ENCODE results near the gene HK2.
A peak's percentile ranks its signal among the peaks of the same experiment; 100 is the strongest.
"Not testable (repeated sequence)": the region's sequence is repeated elsewhere in the genome, so short reads cannot be mapped to it uniquely, and the experiment has no call there.

Gene HK2

DNA sequence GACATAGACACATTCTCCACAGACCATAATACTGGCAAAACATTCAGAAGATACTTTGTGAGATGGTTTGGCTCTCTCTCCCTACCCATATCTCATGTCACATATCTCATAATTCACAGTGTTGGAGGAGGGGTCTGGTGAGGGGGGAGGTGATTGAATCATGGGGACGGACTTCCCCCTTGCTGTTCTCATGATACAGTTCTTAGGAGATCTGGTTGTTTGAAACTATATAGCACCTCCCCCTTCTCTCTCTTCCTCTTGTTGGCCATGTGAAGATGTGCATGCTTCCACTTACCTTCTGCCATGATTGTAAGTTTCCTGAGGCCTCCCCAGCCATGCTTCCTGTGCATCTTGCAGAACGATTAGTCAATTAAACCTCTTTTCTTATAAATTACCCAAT is 61.1 kb downstream of the HK2 start:
- DNase-seq (ENCODE audit: low read depth), result no peak

DNA sequence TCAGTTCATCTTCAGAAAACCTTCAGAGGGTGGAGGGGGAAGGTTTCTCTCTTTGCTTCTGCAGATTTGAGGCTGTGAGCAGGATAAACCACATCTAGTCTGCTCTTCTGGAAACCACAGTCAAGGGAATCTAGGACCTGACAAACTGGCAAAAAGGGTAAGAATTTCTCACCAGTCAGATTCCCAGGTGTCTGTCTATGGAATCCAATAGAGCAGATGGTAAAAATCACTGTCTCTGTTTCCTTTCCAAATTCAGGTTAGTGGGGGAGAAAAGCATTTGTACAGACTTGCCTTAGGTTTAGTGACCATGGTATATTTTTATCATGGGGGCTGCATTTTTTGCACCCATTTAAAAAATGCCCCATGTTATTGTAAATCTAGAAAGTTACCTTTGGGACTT is 62.3 kb downstream of the HK2 start:
- DNase-seq (ENCODE audit: low read depth), result no peak

DNA sequence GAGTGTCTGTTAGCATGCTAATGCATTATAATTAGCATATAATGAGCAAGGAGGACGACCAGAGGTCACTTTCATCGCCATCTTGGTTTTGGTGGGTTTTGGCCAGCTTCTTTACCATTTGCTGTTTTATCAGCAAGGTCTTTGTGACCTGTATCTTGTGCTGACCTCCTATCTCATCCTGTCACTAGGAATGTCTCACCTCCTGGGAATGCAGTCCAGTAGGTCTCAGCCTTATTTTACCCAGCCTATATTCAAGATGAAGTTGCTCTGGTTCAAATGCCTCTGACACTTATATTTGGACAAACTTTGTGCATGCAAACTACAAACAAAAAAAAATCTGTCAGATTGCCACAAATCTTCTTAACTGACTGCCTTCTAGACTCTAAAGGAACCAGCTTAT is 66.3 kb downstream of the HK2 start:
- not testable (repeated sequence) for DNase-seq (ENCODE audit: low read depth)

DNA sequence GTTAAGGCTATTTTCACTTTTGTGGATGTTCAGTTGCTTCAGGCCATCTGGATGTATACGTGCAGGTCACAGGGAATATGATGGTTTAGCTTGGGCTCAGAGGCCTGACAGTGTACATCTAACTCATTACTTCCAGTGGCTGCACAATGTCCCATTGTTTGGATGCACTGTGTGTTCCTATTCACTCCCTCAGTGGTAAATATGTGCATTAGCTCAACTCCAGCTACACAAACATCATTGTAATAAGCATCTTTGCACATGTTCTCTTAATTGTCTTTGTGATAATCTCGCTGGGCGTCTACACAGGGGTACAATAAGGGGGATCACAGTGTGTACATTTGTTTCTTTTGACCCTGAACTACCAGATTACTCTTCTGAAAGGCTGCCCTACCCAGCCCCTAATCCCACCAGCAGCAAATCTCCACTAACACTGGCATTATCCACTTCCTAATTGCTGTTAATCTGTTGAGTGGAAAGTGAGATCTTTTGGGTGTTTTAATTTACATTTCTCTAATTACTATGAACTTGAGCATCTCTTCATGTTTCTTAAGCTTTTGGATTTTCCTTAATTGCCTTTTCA is 68.4 kb downstream of the HK2 start:
- DNase-seq (ENCODE audit: low read depth), result no peak

DNA sequence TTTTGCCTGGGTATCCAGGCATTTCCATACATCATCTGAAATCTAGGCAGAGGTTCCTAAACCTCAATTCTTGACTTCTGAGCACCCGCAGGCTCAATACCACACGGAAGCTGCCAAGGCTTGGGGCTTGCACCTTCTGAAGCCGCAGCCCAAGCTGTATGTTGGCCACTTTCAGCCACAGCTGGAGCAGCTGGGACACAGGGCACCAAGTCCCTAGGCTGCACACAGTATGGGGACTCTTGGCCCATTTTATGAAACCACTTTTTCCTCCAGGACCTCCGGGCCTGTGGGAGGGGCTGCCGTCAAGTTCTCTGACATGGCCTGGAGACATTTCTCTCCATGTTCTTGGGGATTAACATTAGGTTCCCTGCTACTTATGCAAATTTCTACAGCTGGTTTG is 72.5 kb downstream of the HK2 start:
- no peak for DNase-seq (ENCODE audit: low read depth)

DNA sequence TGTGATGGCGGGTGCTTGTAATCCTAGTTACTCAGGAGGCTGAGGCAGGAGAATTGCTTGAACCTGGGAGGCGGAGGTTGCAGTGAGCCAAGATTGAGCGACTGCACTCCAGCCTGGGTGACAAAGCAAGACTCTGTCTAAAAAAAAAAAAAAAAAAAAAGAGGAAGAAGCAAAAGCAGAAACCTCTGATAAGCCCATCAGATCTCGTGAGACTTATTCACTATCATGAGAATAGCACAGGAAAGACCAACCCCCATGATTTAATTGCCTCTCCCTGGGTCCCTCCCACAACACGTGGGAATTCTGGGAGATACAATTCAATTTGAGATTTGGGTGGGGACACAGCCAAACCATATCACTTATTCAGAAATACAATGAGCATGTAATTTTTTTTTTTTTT is 73.6 kb downstream of the HK2 start:
- DNase-seq (ENCODE audit: low read depth), result not testable (repeated sequence)

DNA sequence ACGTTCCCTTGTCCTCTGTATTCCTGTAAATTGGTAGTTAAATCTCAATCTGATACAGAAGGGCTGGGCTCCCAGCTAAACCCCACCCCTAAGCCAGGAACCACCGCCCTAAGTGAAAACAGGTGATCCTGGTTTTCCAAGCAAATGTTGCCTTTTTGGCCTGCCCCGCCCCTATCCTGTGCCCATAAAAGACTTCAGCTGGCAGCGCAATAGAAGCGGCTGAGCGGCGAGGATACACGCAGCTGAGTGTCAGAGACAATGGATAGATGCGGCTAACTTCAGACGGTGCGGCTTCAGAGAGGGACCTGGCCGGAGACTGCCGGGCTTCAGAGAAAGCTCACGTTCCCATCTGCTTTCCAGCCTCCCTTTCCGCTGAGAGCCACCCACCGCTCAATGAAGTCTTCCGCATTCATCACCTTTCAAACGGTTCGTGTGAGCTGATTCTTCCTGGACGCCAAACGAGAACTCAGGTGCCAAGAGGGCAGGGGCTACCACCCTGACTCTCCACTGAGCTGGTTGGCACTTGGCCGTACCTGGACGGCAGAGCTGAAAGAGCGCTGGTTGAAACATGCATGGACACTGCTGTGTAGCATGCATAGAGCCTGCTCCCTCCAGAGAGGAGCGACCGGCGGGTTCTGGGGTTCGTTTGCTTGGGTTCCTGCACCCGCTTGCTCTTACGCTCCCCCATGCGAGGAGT is 75.0 kb downstream of the HK2 start:
- DNase-seq (ENCODE audit: low read depth), result no peak

DNA sequence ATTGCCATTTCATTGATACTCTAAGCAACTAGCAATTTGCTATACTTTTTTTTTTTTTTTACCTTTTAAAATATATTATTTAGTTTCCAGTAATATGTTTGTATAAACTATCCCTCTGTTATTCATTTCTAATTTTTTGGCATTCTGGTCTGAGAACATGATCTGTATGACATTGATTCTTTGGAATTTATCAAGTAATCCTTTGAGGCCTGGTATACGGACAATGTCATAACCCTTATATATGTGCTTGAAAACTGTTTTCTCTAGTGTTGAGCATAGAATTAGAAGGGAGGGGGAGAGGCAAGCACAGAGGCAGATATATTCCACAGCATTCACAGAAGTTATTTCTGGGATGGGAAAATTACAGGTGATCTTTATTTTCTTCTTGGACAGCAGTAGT is 76.3 kb downstream of the HK2 start:
- no peak for DNase-seq (ENCODE audit: low read depth)

DNA sequence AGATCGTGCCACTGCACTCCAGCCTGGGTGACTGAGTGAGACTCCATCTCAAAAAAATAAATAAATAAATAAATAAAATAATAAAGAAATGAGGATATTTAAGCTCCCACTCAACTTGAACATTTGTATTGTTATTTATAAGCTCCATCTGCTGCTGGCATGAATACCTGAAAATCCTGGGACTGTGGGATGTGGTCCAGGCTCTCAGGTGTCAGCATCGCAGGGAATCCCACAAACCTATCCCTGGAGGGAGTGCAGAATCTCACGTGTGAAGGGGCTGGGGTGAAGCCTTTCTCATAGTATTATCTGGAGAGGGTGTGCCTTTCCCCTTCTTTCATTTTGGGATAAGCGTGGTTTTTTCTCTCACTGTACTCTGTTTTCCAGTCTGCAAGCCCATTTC is 77.1 kb downstream of the HK2 start:
- no peak for DNase-seq (ENCODE audit: low read depth)

DNA sequence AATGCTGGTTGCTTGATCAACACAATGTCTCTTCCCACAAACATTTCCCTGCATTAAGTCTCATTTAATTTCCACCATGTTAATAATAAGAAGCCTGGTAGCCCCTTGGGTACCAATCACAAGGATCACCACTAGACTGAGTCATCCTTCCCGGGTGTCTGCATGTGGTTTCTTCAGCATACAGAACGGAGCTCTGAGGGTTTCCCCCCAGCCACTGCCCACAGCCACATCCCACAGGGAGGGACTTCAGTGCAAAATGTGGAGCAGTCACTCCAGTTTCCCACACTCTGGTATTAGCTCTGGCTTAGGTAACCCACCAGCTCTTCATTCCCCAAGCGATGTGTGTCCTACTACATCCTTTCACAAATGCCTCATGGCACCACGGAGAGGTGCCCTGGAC is 81.8 kb downstream of the HK2 start:
- DNase-seq (ENCODE audit: low read depth), result no peak

DNA sequence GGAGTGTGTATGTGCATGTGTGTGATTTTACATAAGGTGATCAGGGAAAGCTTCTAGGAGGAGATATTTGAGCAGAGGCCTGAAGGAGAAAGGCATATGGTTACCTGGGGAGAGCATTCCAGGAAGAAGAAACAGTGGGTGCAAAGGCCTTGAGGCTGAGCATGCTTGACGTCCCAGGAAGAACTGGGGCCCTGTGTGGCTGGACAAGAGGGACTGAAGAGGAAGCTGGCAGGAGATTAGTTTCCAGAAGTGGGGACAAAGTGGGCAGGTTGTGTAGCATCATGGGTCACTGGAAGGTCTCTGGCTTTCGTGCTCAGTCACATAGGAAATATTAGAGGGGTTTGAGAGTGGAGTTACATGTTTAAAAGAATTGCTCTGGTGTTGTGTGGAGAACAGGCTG is 82.5 kb downstream of the HK2 start:
- no peak for DNase-seq (ENCODE audit: low read depth)

DNA sequence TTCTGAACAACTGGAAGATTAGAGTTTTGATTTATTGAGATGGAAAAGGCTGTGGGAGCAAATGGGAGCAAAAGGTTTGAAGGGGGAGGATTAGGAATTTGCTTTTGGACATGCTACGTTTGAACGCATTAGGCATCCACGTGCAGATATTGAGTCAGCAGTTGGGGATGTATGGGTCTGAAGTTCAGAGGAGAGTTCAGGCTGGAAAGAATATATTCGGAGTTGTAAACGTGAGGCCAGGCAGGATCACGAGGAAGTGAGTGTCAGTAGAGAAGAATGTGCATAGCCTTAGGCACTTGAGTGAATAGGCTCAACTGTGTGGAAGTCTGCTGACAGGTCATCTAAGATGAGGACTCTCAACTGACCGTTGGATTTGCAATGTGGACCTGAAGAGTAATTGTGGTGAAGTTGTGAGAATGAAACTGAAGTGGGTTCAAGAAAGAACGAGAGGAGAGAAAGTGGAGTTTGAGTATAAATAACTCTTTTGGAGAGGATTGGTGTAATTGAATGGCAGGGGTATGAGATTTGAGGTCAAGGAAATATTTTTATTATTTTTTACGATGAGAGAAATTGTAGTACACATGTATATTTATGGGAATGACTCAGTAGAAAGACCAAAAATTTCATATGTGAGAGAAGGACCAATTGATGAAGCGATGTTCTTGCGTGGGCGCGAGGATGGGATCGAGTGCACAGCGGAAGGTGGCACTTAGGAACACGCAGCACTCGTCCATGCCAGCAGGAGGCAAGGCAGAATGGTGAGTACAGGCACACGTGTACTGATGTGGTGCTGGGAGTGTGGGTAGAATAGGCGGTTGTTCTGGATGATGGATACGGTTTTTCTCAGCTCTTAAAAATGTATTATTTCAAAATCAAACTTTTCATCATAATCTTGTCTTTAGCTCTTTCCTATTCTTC is 84.0 kb downstream of the HK2 start:
- DNase-seq (ENCODE audit: low read depth), result peak; percentile 93

DNA sequence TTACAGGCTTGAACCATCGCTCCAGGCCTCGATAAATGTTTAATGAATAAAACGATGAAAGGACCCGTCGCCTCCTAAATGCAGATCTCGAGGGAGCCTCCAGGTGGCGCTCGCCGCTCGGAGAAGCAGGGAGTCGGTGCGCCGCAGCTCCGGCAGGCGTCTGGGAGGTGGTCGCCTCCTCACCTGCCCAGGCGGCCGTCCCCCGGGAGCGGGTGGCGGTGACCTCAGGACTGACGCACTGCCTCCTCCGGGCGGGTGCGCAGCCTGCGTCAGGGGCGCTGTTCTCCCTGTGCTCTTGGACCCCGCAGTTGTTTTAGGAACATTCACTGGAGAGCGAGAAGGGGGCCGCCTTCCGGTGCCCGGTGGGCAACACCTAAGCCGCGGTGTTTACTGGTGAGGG is 85.9 kb downstream of the HK2 start:
- no peak for DNase-seq (ENCODE audit: low read depth)

DNA sequence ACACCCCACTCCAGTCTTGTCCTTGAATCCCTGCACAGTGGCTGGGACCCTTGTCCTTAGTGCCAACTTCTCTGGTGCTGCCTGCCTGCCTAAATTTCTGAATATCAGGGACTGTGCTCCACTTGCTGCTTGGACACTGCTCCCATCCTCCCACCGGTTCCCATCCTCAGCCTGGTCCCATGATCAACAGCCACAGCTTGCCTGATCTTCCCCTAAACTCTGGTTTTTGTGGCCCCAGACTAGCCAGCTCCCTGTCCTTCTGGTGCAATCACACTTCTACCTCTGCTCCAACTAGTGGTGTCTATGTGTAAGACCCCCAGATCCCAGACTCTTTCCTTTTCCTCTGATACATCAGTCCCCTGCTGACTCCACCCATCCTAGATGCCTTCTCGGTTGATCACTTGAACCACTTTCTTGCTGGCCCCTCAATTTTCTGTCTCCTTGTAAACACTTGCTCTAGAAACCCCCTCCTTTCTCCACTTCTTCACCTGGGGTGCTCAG is 87.4 kb downstream of the HK2 start:
- no peak for DNase-seq (ENCODE audit: low read depth)

DNA sequence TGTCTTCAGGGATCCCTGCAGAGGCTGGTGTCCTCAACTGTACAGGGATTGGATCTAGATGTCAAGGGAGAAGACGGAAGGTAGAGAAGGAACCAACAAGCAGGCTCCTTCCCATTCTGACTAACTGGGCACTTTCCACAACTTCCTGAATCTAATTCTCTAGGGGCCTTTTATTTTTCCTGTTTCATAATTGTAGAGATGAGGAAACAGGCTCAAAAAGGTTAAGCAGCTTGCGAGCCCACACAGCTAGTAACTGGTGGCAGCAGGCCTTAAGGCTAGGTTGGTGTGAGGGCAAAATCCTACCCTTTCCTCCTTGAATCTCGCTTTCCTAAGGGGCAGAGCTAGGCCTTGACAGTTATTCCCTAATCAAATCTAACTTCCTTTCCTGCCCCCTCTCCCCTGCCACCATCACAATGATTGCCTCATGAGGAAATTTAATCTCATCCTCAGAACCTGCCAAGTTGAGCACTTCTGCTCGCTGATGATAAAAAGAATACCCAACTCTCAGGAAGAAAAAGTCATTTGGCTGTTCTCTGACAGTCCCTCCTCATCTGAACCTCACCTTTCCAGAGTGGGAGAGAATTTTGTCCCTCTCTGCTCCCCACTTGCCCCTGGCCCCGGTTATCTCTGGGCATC is 88.8 kb downstream of the HK2 start:
- DNase-seq (ENCODE audit: low read depth), result no peak

DNA sequence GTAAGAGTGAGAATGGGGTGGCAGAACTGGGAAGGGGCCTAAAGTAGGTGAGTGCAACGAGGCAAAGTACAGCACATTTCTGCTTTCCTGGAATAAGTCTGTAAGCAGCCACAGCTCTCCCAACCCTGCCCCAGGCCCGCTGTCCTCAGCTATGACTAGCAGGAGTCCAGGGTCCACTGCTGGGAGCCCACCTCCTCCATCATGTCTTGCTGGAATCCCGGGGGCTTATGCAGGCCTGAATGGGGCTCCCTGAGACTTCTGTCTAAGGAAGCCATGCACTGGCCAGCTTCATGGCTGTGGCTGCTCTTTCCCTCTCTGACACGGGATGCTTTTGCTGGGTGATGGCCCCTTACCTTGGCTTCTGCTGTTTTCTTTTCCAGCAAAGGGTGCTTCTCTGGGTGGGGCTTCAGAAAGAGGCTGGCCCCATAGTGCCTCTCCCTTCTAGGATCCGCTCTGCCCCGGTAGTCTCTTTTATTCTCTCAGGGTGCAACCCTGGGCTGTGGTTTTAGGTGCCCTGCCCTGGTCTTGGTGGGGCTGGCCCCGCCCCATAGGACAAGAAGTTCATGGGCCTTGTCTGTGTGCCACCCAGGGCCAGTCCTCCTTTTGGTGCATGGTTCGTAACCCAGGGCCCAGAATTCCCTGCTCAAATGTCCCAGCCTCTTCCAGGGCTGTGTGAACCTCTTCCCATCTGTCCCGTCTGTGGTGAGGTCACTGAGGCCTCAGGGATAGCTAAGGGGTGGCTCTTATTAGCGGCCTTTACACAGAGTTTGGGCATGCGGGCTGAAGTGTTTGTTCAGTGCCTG is 90.7 kb downstream of the HK2 start:
- DNase-seq (ENCODE audit: low read depth), result no peak

DNA sequence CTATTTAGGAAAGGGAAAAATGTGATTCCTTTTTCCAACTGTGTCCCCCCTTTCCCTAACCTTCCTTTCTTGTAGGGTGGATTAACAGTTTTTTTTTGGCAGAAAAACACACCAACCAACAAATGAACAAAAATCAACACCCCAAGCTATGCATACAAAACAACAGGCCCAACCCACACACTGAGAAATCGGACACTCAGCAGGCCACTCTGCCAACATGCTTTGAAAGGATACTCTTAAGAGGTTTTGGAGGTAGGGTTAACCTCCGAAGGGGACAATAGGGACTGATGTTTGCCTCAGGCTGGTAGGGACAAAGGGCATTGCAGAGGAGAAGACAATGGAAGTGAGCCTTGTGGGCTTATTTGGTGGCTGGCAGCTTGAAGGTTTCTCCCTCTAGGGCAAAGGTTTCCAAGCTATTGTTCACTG is 91.4 kb downstream of the HK2 start:
- no peak for DNase-seq (ENCODE audit: low read depth)

DNA sequence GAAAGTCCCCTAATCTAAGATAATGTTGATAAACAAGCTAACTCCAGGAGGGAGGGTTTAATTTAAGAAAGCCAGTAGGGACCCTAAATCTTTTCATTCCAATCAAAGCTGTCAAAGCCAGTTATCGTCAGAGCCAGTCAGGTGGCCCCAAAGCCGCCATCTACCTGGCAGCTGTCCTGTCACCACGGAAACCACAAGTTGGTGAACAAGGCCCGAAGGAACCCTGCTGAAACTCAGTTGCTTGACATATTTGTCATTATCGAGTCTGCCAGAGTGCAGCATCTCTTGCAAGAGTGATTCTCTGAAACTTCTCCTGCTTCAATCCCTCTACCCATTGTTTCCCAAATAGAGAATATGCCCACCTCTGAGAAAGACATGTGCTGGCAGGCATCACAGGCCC is 93.7 kb downstream of the HK2 start:
- DNase-seq (ENCODE audit: low read depth), result no peak

DNA sequence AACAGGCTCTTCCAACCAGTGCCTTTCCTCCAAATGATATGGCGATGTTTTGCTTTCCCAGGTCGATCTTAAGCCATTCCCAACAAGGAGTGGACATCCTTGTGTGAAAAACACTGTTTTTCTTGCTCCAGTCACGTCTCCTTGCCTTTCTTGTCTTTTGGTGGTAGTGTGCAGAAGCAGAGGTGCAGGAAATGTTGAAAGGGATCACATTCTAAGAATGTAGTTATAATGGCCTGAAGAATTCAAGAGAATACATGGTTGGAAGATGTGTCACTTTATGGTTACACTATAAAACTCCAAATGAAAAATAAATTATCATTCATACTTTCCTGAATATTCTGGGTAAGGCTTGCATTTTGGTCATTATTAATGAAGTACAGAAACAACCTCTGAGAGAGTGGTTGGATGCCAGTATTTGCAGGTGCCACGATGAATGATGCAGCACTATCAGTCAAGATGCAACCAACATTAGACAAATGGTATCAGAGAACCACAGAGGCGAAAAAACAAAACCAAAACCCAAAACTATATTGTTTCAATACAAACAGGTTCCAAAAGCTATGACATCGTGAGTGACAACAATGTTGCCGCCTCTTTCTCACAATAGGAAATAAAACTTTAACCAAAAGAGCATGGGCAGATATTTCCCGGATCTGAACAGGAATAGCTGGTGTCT is 97.0 kb downstream of the HK2 start:
- no peak for DNase-seq (ENCODE audit: low read depth)

DNA sequence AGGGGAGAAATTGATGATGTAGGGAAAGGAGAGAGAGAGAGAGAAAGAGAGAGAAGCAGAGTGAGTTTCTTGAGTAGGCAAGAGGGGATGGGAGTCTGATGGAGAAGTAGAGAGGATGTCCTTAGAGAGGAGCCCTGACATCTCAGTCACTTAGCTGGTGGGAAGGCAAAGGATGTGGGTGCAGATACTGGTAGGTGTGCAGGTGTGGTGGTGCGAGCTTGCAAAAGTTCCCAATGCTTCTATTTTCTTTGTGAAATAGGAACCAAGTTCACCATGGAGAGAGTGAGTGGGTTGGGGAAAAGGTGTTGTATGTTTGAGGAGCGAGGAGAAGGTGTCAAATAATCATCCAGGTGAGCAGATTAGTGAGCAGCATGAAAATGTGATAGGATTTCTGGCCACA is 98.0 kb downstream of the HK2 start:
- no peak for DNase-seq (ENCODE audit: low read depth)

DNA sequence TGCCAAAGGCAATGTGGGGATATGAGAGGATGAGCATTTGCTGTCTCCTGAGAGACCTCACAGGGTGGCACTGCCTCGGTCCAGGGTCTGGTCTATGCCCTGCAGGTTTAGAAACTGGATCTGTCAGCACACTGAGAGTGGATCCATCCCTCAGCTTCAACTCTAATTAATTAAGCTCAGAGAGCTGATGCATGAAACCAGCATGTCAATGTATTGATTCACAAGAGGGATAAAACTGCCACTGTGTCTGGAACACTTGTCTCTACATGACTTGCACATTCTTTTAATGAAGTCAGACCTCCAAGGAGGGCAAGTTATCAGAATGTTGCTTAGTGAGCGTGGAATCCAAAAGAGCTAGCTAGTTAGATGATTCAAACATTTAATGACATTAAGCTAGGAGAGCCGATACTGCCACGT is 102.1 kb downstream of the HK2 start:
- no peak for DNase-seq (ENCODE audit: low read depth)
